ENCODE data around the gene CRYGN. TPM values are rescaled to one million over a fixed set of nuclear protein-coding genes. Genes with fewer than 3 reads are reported as not detected.
A peak's percentile ranks its signal among the peaks of the same experiment; 100 is the strongest.

CRYGN gene
- total RNA-seq, 1 donor from 2014 or later, result not detected

GRCh38 chr7:151406886-151407583, 32.9 kb downstream of the CRYGN start:
- DNase-seq (ENCODE audit: low spot score), result no peak

DNA sequence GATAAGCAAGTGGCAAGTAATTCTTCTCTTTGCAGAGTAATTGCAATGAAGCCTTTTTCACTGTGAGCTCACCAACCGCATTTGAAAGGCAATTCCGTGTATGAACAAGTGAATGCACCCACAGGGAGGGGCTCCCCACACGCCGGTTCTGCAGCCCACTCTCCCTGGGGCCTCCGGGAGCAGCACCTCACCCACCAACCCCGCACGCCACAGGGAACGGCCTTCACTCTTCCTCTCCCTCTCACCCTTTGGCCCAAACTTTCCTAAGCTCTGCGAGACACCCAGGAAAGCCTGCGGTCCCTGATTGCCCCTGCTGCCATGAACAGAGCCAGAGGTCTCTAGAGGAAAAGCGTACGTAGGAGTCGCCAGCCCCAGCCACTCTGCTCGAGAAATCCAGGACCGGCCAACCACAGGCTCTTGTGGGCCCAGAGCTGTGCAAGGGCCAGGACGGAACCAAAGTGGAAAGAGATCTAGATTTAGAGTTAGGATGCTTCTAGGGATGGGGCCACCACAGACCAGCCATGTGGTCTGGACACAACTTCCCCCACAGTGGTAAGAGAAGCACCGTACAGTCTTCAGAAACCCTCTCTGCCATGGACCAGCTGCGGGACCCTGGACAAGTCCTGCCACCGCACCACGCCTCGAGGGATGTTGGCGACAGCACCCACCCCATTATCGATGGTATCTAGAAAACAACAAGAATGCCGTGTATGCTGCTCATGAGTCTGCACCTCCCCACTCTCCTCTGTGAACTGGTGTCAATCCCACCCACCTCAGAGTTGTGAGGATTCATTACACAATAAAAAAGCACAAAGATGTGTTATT, 33.7 kb downstream of the CRYGN start:
- DNase-seq (ENCODE audit: low spot score), result no peak

GRCh38 chr7:151405588-151405987, 34.4 kb downstream of the CRYGN start:
- DNase-seq (ENCODE audit: low spot score), result no peak

GRCh38 chr7:151405056-151405455, 34.9 kb downstream of the CRYGN start:
- DNase-seq (ENCODE audit: low spot score), result no peak

- peak; percentile 96 for DNase-seq (ENCODE audit: low spot score)
These were observed 35.5 kb downstream of the CRYGN start for GRCh38 chr7:151404216-151405011.

- DNase-seq (ENCODE audit: low spot score), result peak; percentile 40
These were observed 36.2 kb downstream of the CRYGN start for GRCh38 chr7:151403764-151404163.

- DNase-seq (ENCODE audit: low spot score), result no peak
These were observed 37.7 kb downstream of the CRYGN start for GRCh38 chr7:151402029-151402835.

GRCh38 chr7:151400626-151401315, 39.2 kb downstream of the CRYGN start:
- DNase-seq (ENCODE audit: low spot score), result no peak

DNA sequence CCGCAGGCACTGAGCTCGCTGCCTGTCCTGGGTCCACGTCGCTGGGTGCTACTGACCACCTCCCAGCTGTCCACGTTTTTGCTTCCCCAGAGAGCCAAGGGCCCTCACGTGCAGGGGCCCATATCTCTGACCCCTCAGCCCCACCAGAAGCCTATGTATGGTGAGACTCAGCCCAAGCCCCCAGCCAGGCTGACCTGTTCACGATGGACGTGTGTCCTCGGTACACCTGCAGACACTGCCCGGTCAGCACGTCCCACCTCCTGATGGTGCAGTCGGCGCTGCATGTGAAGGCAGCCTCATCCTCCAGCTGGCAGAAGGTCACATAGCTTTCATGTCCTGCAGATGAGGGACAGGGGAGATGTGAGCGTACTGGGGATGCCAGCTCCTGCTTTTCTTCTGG, 40.0 kb downstream of the CRYGN start:
- DNase-seq (ENCODE audit: low spot score), result no peak

GRCh38 chr7:151399305-151399601, 40.7 kb downstream of the CRYGN start:
- no peak for DNase-seq (ENCODE audit: low spot score)

GRCh38 chr7:151398446-151399304, 41.3 kb downstream of the CRYGN start:
- no peak for DNase-seq (ENCODE audit: low spot score)

DNA sequence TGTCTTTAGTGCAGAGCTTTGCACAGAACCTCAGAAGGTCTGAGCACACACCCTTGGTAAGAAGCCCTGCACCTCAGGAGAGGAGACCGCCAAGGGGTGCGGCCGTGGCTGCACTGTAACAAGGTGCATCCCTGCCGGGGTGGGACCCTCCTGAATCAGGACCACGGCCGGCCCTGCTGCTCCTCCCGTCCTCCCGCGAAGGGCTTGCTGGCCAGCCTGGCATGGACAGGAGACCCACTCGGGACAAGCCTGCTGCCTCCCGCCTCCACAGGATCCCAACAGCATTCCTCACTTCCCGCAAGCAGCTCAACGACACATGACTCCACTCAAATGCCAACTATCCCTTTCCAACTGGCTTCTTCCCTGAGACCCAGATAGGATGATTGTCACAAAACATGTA, 42.9 kb downstream of the CRYGN start:
- no peak for DNase-seq (ENCODE audit: low spot score)

DNA sequence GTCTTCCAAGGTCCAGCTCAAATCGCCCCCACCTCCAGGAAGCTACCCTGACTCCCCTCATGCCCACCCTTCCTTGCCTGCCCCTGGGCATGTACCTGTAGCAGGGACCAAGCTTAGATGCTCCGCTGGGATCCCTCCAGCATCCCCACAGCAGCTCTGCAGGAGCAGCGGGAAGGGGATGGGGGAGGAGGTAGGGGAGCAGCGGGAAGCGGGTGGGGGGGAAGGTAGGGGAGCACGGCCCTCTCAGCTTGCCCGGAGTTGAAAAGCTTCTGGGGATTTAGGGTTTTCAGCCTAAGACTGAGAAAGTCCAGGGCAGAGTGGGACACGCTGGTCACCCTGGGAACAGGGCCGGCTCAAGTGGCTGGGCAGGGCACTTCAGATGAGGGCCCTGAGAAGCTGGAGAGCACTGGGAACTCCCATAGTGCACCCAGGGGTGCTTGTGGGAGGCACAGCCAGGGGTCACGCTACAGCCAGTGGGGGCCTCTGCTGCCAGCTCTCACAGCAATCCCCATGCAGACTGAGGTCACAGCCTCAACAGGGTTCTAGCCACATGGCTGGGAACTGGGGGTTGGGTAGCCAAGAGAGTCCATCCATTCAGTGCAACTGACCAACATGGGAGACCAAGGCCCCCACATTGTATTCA, 43.5 kb downstream of the CRYGN start:
- DNase-seq (ENCODE audit: low spot score), result no peak

GRCh38 chr7:151395036-151395367, 44.9 kb downstream of the CRYGN start:
- DNase-seq (ENCODE audit: low spot score), result no peak

- no peak for DNase-seq (ENCODE audit: low spot score)
These were observed 45.6 kb downstream of the CRYGN start for GRCh38 chr7:151394076-151395035.

DNA sequence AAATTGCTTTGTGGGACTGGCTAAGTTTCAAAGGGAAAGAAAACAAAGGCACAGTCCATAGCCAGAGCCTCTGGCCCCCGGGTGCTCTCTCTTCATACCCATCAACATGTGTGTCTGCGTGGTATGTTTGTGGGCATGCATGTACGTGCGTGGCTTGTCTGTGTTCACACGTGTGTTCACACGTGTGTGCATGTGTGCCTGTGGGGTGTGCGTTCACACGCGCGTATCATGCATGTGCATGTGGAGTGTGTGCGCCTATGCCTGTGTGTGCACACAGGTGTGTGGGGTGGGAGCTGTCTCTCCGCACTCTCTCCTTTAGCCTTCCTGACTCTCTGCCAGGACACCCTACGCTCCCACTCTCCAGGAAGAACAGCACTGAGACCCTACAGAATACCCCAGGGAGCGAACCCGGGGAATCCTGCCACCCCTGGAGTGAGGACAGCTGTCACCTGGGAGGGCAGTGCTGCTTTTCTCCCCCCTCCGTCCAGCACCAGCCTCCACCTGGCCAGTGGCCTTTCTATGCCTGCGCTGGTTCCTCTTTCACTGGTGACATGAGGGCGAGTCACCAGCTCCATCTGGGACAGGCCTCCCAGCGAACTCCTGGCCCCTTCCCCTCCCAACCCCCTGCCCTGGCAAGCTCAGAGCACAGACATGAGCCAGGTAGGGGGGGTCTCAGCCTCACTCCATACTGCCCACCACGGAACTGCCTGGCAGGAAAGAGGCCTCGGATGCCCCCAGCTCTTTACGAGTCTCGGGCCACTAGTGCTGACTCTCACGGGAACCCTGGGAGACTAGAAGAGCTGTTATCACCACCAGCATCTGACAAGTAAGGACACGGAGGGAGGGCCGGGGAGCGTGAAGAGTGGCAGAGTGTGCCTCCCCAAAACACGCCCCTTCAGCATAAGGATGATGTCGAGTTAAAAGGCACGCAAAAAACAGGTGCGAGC, 46.6 kb downstream of the CRYGN start:
- peak; percentile 50 for DNase-seq (ENCODE audit: low spot score)

- DNase-seq (ENCODE audit: low spot score), result no peak
These were observed 47.5 kb downstream of the CRYGN start for GRCh38 chr7:151392426-151392825.
